ES-I3 (cell line): ENCODE results near the gene MAPK9.

Source experiments
- H3K36me3 ChIP-seq: 2 replicates; pipeline ENCODE4 v1.6.1; 2013; ENCODE audit warnings: mild to moderate bottlenecking, low read length, control low read depth, moderate library complexity; ENCODE audit not compliant: insufficient read depth
- H3K4me1 ChIP-seq: 2 replicates; pipeline ENCODE4 v1.6.1; 2013; ENCODE audit warnings: mild to moderate bottlenecking, control low read depth, low read length; ENCODE audit not compliant: insufficient read depth
- H3K9ac ChIP-seq: 2 replicates; pipeline ENCODE4 v1.6.1; 2013; ENCODE audit warnings: low read depth, mild to moderate bottlenecking, low read length, moderate library complexity
- H3K9me3 ChIP-seq: 2 replicates; pipeline ENCODE4 v1.6.1; 2013; ENCODE audit warnings: mild to moderate bottlenecking, low read length, moderate library complexity; ENCODE audit not compliant: control insufficient read depth, insufficient read depth

Gene MAPK9

GRCh38 chr5:180291943-180292831 is at the start of gene MAPK9:
MAPK9 (minus strand) TSS chr5:180292083; CDS start chr5:180280561, 11,522 bp downstream.
- H3K36me3 ChIP-seq, result 0 out of 2 replicates have a peak, but pooled peaks cover under 1% of the 10 kb centered on the region
- H3K4me1 ChIP-seq, result peaks cover 10% of the 10 kb centered on the region
- no peaks in the 10 kb centered on the region for H3K9me3 ChIP-seq
- H3K9ac ChIP-seq, result peak within 1 kb of the TSS; percentile 69

- H3K9me3 ChIP-seq, result no peaks in the 10 kb centered on the region
Observed at GRCh38 chr5:180341595-180341994, 49.7 kb upstream of the MAPK9 start.

GRCh38 chr5:180340856-180341255 is 49.0 kb upstream of the MAPK9 start:
- Histone ChIP-seq H3K9me3 (no peaks in the 10 kb centered on the region), H3K4me1 (peaks cover 33% of the 10 kb centered on the region)

More at GRCh38 chr5:180341595-180341994, 49.7 kb upstream of the MAPK9 start:
- Histone ChIP-seq H3K9ac (no peak overlapping the region), H3K36me3 (peaks cover 9% of the 10 kb centered on the region), H3K4me1 (peaks cover 39% of the 10 kb centered on the region)

GRCh38 chr5:180339583-180340183 is 47.8 kb upstream of the MAPK9 start:
- Histone ChIP-seq H3K9me3 (no peaks in the 10 kb centered on the region), H3K36me3 (peaks cover 21% of the 10 kb centered on the region), H3K9ac (no peak overlapping the region), H3K4me1 (peaks cover 24% of the 10 kb centered on the region)

More at GRCh38 chr5:180340856-180341255, 49.0 kb upstream of the MAPK9 start:
- Histone ChIP-seq H3K9ac (no peak overlapping the region), H3K36me3 (peaks cover 13% of the 10 kb centered on the region)

GRCh38 chr5:180338001-180338707 is 46.3 kb upstream of the MAPK9 start:
- peaks cover 10% of the 10 kb centered on the region; the same call in 1 of the 2 replicates for H3K4me1 ChIP-seq
- no peak overlapping the region for H3K9ac ChIP-seq
- no peaks in the 10 kb centered on the region for H3K9me3 ChIP-seq
- H3K36me3 ChIP-seq, result peaks cover 27% of the 10 kb centered on the region

GRCh38 chr5:180336234-180337020 is 44.5 kb upstream of the MAPK9 start:
- Histone ChIP-seq H3K9ac (no peak overlapping the region), H3K4me1 (peaks cover 5% of the 10 kb centered on the region; the same call in 1 of the 2 replicates), H3K9me3 (no peaks in the 10 kb centered on the region), H3K36me3 (peaks cover 27% of the 10 kb centered on the region)

- Histone ChIP-seq H3K9ac (no peak overlapping the region), H3K9me3 (no peaks in the 10 kb centered on the region), H3K4me1 (peaks cover 12% of the 10 kb centered on the region), H3K36me3 (peaks cover 34% of the 10 kb centered on the region)
Observed at GRCh38 chr5:180335614-180336233, 43.8 kb upstream of the MAPK9 start.

GRCh38 chr5:180334751-180335613 is 43.1 kb upstream of the MAPK9 start:
- Histone ChIP-seq H3K9me3 (no peaks in the 10 kb centered on the region), H3K36me3 (peaks cover 41% of the 10 kb centered on the region), H3K9ac (no peak overlapping the region), H3K4me1 (peaks cover 18% of the 10 kb centered on the region)

GRCh38 chr5:180334176-180334575 is 42.3 kb upstream of the MAPK9 start:
- Histone ChIP-seq H3K9ac (no peak overlapping the region), H3K4me1 (peaks cover 18% of the 10 kb centered on the region), H3K36me3 (peaks cover 45% of the 10 kb centered on the region), H3K9me3 (no peaks in the 10 kb centered on the region)

- H3K9ac ChIP-seq, result no peak overlapping the region
- no peaks in the 10 kb centered on the region for H3K9me3 ChIP-seq
- peaks cover 44% of the 10 kb centered on the region for H3K36me3 ChIP-seq
- H3K4me1 ChIP-seq, result peaks cover 18% of the 10 kb centered on the region
Observed at GRCh38 chr5:180333661-180334060, 41.8 kb upstream of the MAPK9 start.

- Histone ChIP-seq H3K4me1 (peaks cover 18% of the 10 kb centered on the region), H3K36me3 (peaks cover 40% of the 10 kb centered on the region), H3K9me3 (no peaks in the 10 kb centered on the region), H3K9ac (no peak overlapping the region)
Observed at GRCh38 chr5:180332861-180333260, 41.0 kb upstream of the MAPK9 start.

GRCh38 chr5:180332051-180332517 is 40.2 kb upstream of the MAPK9 start:
- Histone ChIP-seq H3K36me3 (peaks cover 47% of the 10 kb centered on the region), H3K4me1 (peaks cover 18% of the 10 kb centered on the region), H3K9me3 (no peaks in the 10 kb centered on the region), H3K9ac (no peak overlapping the region)

GRCh38 chr5:180331647-180331950 is 39.7 kb upstream of the MAPK9 start:
- H3K9me3 ChIP-seq, result no peaks in the 10 kb centered on the region
- H3K9ac ChIP-seq, result no peak overlapping the region
- peaks cover 18% of the 10 kb centered on the region for H3K4me1 ChIP-seq
- H3K36me3 ChIP-seq, result peaks cover 45% of the 10 kb centered on the region
